GM03348 (cell line): ENCODE results near the gene FGD5.

ENCODE experiments used
- DNase-seq: peaks from one replicate; pipeline ENCODE4 v3.0.0; 2012; ENCODE audit warnings: low spot score

FGD5 gene

GRCh38 chr3:14818804-14819500 lies at the start of gene FGD5:
FGD5 (plus strand) TSS chr3:14818962; CDS start chr3:14819072, 110 bp downstream.
- no peak for DNase-seq

- no peak for DNase-seq
These were observed 49.0 kb upstream of the FGD5 start for GRCh38 chr3:14769544-14770325.

- DNase-seq, result no peak
These were observed 48.2 kb upstream of the FGD5 start for GRCh38 chr3:14770591-14770990.

GRCh38 chr3:14771593-14772497 lies 46.9 kb upstream of the FGD5 start:
- DNase-seq, result no peak

- no peak for DNase-seq
These were observed 46.1 kb upstream of the FGD5 start for GRCh38 chr3:14772533-14773138.

GRCh38 chr3:14773281-14773680 lies 45.5 kb upstream of the FGD5 start:
- DNase-seq, result no peak

- DNase-seq, result no peak
These were observed 45.1 kb upstream of the FGD5 start for GRCh38 chr3:14773691-14774128.

GRCh38 chr3:14774431-14774830 lies 44.3 kb upstream of the FGD5 start:
- DNase-seq, result no peak

GRCh38 chr3:14775011-14775410 lies 43.8 kb upstream of the FGD5 start:
- DNase-seq, result no peak

- DNase-seq, result no peak
These were observed 43.2 kb upstream of the FGD5 start for GRCh38 chr3:14775563-14775962.

- no peak for DNase-seq
These were observed 39.6 kb upstream of the FGD5 start for GRCh38 chr3:14779069-14779685.

- DNase-seq, result peak; percentile 67
These were observed 37.7 kb upstream of the FGD5 start for GRCh38 chr3:14780927-14781507.

GRCh38 chr3:14783480-14784086 lies 35.2 kb upstream of the FGD5 start:
- no peak for DNase-seq

GRCh38 chr3:14784087-14784681 lies 34.6 kb upstream of the FGD5 start:
- DNase-seq, result no peak

- no peak for DNase-seq
These were observed 33.3 kb upstream of the FGD5 start for GRCh38 chr3:14785207-14786155.

GRCh38 chr3:14786369-14786768 lies 32.4 kb upstream of the FGD5 start:
- no peak for DNase-seq

- DNase-seq, result no peak
These were observed 31.1 kb upstream of the FGD5 start for GRCh38 chr3:14787630-14788029.

GRCh38 chr3:14788644-14789043 lies 30.1 kb upstream of the FGD5 start:
- DNase-seq, result no peak

- DNase-seq, result no peak
These were observed 29.5 kb upstream of the FGD5 start for GRCh38 chr3:14789221-14789620.
